AG10803 (cell line): ENCODE data around the gene GMDS.

Source experiments
- DNase-seq: peaks from one replicate; pipeline ENCODE4 v3.0.0; 2010; ENCODE audit warnings: low read depth
- H3K4me3 ChIP-seq: 2 replicates; pipeline ENCODE4 v1.5.1; 2011; ENCODE audit warnings: mild to moderate bottlenecking, low read length, control low read depth
- CTCF ChIP-seq: conservative IDR thresholded peaks from 2 replicates; pipeline ENCODE4 v1.5.1; 2011; ENCODE audit warnings: mild to moderate bottlenecking, low read length, control low read depth, inconsistent platforms

The GMDS gene

GRCh38 chr6:1612299-1612973, 633.0 kb downstream of the GMDS start:
- DNase-seq, result no peak
- peak overlapping the region; percentile 74 for H3K4me3 ChIP-seq
- TF ChIP-seq CTCF, result no peak

- DNase-seq, result peak; percentile 33
- H3K4me3 ChIP-seq, result peak overlapping the region; percentile 74
- TF ChIP-seq CTCF, result no peak
Observed at GRCh38 chr6:1611572-1612298, 633.7 kb downstream of the GMDS start.

- peak; percentile 42 for DNase-seq
- H3K4me3 ChIP-seq, result peak overlapping the region; percentile 73
- TF ChIP-seq CTCF, result peak; percentile 23; the same call in 1 of the 2 replicates
Observed at GRCh38 chr6:1611322-1611571, 634.2 kb downstream of the GMDS start.

- DNase-seq, result peak; percentile 41
- TF ChIP-seq CTCF, result no peak
- H3K4me3 ChIP-seq, result peak overlapping the region; percentile 73
Observed at GRCh38 chr6:1610497-1611321, 634.7 kb downstream of the GMDS start.

- TF ChIP-seq CTCF, result no peak
- peak within 1 kb of the TSS; percentile 73 for H3K4me3 ChIP-seq
- DNase-seq, result peak; percentile 90
Observed at GRCh38 chr6:1609648-1610496, 635.5 kb downstream of the GMDS start, which contains the start of gene FOXC1. Gene FOXC1 (plus strand): TSS chr6:1609915. CDS start chr6:1610446, 531 bp downstream.

GRCh38 chr6:1609041-1609647, 636.3 kb downstream of the GMDS start:
- no peak for DNase-seq
- H3K4me3 ChIP-seq, result peak overlapping the region; percentile 51
- TF ChIP-seq CTCF, result no peak
